ENCODE data around the gene PXDN.

DNA sequence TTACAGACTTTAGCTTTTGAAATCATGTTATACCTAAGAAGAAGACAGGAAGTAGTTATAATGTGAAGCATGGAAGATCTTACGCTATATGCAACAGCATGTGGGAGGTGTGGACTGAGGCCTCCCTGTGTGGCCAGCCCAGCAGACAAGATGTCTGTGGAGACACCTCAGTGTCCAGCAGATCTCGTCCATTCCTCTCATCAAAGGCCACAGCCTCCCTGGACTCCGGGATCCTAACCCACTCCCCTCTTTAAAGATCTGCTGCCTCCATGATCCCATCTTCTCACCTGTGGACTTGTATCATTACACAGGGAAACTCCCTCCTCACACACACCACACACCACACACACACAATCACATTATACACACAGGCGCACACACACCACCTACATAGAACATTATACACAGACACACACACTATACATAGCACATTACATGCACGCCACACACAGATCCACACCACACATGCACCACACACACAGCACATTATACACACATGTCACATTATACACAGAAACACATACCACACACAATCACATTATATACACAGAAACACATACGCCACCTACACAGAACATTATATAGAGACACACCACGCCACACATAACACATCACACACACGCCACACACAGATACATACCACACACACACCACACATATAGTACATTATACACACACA, 89.5 kb downstream of the PXDN start:
- TF ChIP-seq, protein P1, sequence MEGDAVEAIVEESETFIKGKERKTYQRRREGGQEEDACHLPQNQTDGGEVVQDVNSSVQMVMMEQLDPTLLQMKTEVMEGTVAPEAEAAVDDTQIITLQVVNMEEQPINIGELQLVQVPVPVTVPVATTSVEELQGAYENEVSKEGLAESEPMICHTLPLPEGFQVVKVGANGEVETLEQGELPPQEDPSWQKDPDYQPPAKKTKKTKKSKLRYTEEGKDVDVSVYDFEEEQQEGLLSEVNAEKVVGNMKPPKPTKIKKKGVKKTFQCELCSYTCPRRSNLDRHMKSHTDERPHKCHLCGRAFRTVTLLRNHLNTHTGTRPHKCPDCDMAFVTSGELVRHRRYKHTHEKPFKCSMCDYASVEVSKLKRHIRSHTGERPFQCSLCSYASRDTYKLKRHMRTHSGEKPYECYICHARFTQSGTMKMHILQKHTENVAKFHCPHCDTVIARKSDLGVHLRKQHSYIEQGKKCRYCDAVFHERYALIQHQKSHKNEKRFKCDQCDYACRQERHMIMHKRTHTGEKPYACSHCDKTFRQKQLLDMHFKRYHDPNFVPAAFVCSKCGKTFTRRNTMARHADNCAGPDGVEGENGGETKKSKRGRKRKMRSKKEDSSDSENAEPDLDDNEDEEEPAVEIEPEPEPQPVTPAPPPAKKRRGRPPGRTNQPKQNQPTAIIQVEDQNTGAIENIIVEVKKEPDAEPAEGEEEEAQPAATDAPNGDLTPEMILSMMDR (IDR thresholded peaks at IDR 0.05; ENCODE audit: borderline replicate concordance, extremely low read depth, low read length, poor library complexity, severe bottlenecking), result no peak
- no peak for TF ChIP-seq EZH2 (IDR thresholded peaks at IDR 0.05; ENCODE audit: borderline replicate concordance, low read depth, low read length, severe bottlenecking)
